HepG2 (cell line): ENCODE data around the gene TYMP. TPM values are rescaled to one million over a fixed set of nuclear protein-coding genes. Genes with fewer than 3 reads are reported as not detected.

Source experiments
- ELF4 ChIP-seq: sonication (generic); formaldehyde crosslinking; IDR thresholded peaks from 2 replicates; pipeline ENCODE4 v1.5.0; 2020; ENCODE audit warnings: missing genetic modification reagents, mild to moderate bottlenecking, moderate library complexity, borderline replicate concordance
- GLI4 ChIP-seq: sonication (generic); formaldehyde crosslinking; IDR thresholded peaks from 2 replicates; pipeline ENCODE4 v1.5.1; 2020; ENCODE audit warnings: missing genetic modification reagents, mild to moderate bottlenecking, moderate library complexity, borderline replicate concordance
- LCORL ChIP-seq, 2 experiments: fragments of 450-650 bp in 1 of 2; sonication (generic) in 1 of 2; formaldehyde crosslinking in 1 of 2; IDR thresholded peaks; 2 replicates each; pipeline versions ENCODE4 v1.5.0 to v1.6.1; 2017 to 2020; ENCODE audit warnings: antibody characterized with exemption in 1 of 2, missing genetic modification reagents in 1 of 2
- PRMT3 ChIP-seq: sonication (generic); formaldehyde crosslinking; IDR thresholded peaks from 2 replicates; pipeline ENCODE4 v1.8.1; 2022; ENCODE audit warnings: low read depth, mild to moderate bottlenecking, moderate library complexity, missing genetic modification reagents, borderline replicate concordance
- RXRB ChIP-seq: IDR thresholded peaks from 2 replicates; pipeline ENCODE4 v1.6.1; 2016; ENCODE audit warnings: borderline replicate concordance, missing genetic modification reagents, missing compliant biosample characterization
- SAP130 ChIP-seq: IDR thresholded peaks from 2 replicates; pipeline ENCODE4 v1.6.1; 2016; ENCODE audit warnings: low read depth
- SMYD3 ChIP-seq: sonication (generic); formaldehyde crosslinking; IDR thresholded peaks from 2 replicates; pipeline ENCODE4 v1.8.1; 2023; ENCODE audit warnings: mild to moderate bottlenecking, missing genetic modification reagents
- SSRP1 ChIP-seq: IDR thresholded peaks from 2 replicates; pipeline ENCODE4 v1.6.1; 2016; ENCODE audit warnings: control low read depth
- TOPORS ChIP-seq: sonication (generic); formaldehyde crosslinking; IDR thresholded peaks from 2 replicates; pipeline ENCODE4 v1.8.0; 2023; ENCODE audit warnings: mild to moderate bottlenecking, missing genetic modification reagents
- YY1 ChIP-seq: IDR thresholded peaks from 2 replicates; pipeline ENCODE4 v1.6.1; 2011; ENCODE audit warnings: low read length, low read depth, moderate library complexity, mild to moderate bottlenecking; ENCODE audit not compliant: insufficient read depth, insufficient replicate concordance
- ZNF138 ChIP-seq: sonication (generic); formaldehyde crosslinking; IDR thresholded peaks from 2 replicates; pipeline ENCODE4 v1.5.0; 2020; ENCODE audit warnings: mild to moderate bottlenecking, low read depth, missing genetic modification reagents
- polyA plus RNA-seq, 8 experiments: library from polyadenylated mRNA; depleted of rRNA in 3 of 8; stranded (reverse) in 7 of 8; unstranded in 1 of 8; fragments of >200 nt; fragmentation: Illumina TruSeq in 4 of 8; extraction: Trizol in 4 of 8; gene quantifications; 2 replicates each; pipeline versions ENCODE4 v1.2.1 to v1.2.3, GENCODE V29; 2011 to 2016; ENCODE audit warnings: low read depth in 4 of 8, missing spikeins in 1 of 8, mixed read lengths in 1 of 8; ENCODE audit not compliant: insufficient read depth in 1 of 8
- total RNA-seq, 5 experiments: library from RNA; depleted of rRNA; stranded (reverse); fragments of >200 nt; fragmentation: Illumina TruSeq; extraction: Trizol; gene quantifications; 2 replicates each; pipeline ENCODE4 v1.2.3, GENCODE V29; 2016; ENCODE audit warnings: low read depth in 1 of 5
- TF ChIP-seq, protein P1 (sequence below): sonication (generic); formaldehyde crosslinking; IDR thresholded peaks from 2 replicates; pipeline ENCODE4 v1.4.0; 2020; ENCODE audit warnings: missing genetic modification reagents
- TF ChIP-seq, protein P2 (sequence below): sonication (generic); IDR thresholded peaks from 2 replicates; pipeline ENCODE4 v1.6.1; 2016; ENCODE audit warnings: low read depth, borderline replicate concordance
- TF ChIP-seq, protein P3 (sequence below), 2 experiments: IDR thresholded peaks; 2 replicates each; pipeline ENCODE4 v1.6.1; 2011 to 2012; ENCODE audit warnings: low read length in 2 of 2, borderline replicate concordance in 1 of 2, low read depth in 1 of 2, mild to moderate bottlenecking in 1 of 2, moderate library complexity in 1 of 2
- TF ChIP-seq, protein P4 (sequence below): sonication (generic); formaldehyde crosslinking; IDR thresholded peaks from 2 replicates; pipeline ENCODE4 v1.5.0; 2020; ENCODE audit warnings: mild to moderate bottlenecking, missing genetic modification reagents, moderate library complexity
- TF ChIP-seq, protein P5 (sequence below): sonication (generic); formaldehyde crosslinking; conservative IDR thresholded peaks from 2 replicates; pipeline ENCODE4 v1.4.0; 2020; ENCODE audit warnings: mild to moderate bottlenecking, missing genetic modification reagents, moderate library complexity

Gene TYMP
- total and polyA plus RNA-seq, 2 of the 13 experiments (the other 11 are each of a cell fraction or from before 2014, with no cell fraction given) = 3.9 to 4.3 TPM

DNA sequence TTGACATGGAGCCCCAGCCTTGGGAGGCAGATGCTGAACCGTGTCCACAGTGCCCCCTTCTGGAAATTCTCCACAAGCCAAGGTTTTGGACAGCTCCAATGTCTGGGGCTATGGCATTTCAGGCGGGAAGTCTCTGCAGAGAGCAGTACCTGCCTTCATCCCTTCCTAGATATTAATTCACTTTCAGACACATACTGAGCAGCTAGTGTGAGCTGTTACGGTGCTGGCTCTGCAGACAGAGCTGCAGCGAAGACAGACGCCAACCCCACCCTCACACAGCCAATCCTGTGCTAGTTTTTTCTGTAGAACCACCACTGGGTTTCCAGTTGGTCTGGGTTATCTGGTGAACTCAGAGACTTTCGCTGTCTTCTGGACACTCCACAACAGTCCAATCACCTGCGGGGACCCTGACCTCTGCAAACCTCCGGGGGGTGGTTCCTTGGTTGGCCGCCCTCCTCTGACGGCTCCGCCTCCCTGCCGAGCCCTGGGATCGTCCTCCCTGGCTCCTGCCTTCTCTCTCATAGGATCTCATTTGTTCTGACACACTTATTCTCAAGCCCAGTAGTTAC lies 31.4 kb downstream of the TYMP start (continued):
- TF ChIP-seq, protein P1, sequence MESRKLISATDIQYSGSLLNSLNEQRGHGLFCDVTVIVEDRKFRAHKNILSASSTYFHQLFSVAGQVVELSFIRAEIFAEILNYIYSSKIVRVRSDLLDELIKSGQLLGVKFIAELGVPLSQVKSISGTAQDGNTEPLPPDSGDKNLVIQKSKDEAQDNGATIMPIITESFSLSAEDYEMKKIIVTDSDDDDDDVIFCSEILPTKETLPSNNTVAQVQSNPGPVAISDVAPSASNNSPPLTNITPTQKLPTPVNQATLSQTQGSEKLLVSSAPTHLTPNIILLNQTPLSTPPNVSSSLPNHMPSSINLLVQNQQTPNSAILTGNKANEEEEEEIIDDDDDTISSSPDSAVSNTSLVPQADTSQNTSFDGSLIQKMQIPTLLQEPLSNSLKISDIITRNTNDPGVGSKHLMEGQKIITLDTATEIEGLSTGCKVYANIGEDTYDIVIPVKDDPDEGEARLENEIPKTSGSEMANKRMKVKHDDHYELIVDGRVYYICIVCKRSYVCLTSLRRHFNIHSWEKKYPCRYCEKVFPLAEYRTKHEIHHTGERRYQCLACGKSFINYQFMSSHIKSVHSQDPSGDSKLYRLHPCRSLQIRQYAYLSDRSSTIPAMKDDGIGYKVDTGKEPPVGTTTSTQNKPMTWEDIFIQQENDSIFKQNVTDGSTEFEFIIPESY (CRISPR knock-in tag) = peak; percentile 43; the same call in 1 of the 2 replicates
- TF ChIP-seq RXRB (CRISPR knock-in tag) = 0 out of 2 replicates have a peak, but pooled peaks have one; percentile 19
- no peak for TF ChIP-seq ZNF138 (CRISPR knock-in tag)
- no peak for TF ChIP-seq ELF4 (CRISPR knock-in tag)
- TF ChIP-seq SSRP1 (CRISPR knock-in tag) = 0 out of 2 replicates have a peak, but pooled peaks have one; percentile 14
- TF ChIP-seq SAP130 (CRISPR knock-in tag) = peak; percentile 74
- no peak for TF ChIP-seq GLI4 (CRISPR knock-in tag)
- TF ChIP-seq PRMT3 (CRISPR knock-in tag) = no peak
- TF ChIP-seq, protein P2, sequence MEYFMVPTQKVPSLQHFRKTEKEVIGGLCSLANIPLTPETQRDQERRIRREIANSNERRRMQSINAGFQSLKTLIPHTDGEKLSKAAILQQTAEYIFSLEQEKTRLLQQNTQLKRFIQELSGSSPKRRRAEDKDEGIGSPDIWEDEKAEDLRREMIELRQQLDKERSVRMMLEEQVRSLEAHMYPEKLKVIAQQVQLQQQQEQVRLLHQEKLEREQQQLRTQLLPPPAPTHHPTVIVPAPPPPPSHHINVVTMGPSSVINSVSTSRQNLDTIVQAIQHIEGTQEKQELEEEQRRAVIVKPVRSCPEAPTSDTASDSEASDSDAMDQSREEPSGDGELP = no peak
- peak; percentile 17 for TF ChIP-seq YY1
- TF ChIP-seq TOPORS = 0 out of 2 replicates have a peak, but pooled peaks have one; percentile 57
- TF ChIP-seq, protein P3, sequence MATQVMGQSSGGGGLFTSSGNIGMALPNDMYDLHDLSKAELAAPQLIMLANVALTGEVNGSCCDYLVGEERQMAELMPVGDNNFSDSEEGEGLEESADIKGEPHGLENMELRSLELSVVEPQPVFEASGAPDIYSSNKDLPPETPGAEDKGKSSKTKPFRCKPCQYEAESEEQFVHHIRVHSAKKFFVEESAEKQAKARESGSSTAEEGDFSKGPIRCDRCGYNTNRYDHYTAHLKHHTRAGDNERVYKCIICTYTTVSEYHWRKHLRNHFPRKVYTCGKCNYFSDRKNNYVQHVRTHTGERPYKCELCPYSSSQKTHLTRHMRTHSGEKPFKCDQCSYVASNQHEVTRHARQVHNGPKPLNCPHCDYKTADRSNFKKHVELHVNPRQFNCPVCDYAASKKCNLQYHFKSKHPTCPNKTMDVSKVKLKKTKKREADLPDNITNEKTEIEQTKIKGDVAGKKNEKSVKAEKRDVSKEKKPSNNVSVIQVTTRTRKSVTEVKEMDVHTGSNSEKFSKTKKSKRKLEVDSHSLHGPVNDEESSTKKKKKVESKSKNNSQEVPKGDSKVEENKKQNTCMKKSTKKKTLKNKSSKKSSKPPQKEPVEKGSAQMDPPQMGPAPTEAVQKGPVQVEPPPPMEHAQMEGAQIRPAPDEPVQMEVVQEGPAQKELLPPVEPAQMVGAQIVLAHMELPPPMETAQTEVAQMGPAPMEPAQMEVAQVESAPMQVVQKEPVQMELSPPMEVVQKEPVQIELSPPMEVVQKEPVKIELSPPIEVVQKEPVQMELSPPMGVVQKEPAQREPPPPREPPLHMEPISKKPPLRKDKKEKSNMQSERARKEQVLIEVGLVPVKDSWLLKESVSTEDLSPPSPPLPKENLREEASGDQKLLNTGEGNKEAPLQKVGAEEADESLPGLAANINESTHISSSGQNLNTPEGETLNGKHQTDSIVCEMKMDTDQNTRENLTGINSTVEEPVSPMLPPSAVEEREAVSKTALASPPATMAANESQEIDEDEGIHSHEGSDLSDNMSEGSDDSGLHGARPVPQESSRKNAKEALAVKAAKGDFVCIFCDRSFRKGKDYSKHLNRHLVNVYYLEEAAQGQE (IDR thresholded peaks at IDR 0.05; ENCODE audit: borderline replicate concordance in 1 of 2, low read depth in 1 of 2, low read length in 2 of 2) = peak in 1 of 2 experiments; percentile 83
- TF ChIP-seq, protein P4, sequence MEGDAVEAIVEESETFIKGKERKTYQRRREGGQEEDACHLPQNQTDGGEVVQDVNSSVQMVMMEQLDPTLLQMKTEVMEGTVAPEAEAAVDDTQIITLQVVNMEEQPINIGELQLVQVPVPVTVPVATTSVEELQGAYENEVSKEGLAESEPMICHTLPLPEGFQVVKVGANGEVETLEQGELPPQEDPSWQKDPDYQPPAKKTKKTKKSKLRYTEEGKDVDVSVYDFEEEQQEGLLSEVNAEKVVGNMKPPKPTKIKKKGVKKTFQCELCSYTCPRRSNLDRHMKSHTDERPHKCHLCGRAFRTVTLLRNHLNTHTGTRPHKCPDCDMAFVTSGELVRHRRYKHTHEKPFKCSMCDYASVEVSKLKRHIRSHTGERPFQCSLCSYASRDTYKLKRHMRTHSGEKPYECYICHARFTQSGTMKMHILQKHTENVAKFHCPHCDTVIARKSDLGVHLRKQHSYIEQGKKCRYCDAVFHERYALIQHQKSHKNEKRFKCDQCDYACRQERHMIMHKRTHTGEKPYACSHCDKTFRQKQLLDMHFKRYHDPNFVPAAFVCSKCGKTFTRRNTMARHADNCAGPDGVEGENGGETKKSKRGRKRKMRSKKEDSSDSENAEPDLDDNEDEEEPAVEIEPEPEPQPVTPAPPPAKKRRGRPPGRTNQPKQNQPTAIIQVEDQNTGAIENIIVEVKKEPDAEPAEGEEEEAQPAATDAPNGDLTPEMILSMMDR (CRISPR knock-in tag) = peak; percentile 90
- no peak for TF ChIP-seq LCORL (IDR thresholded peaks at IDR 0.05)
- peak; percentile 80 for TF ChIP-seq LCORL (CRISPR knock-in tag; IDR thresholded peaks at IDR 0.05)
- TF ChIP-seq, protein P5, sequence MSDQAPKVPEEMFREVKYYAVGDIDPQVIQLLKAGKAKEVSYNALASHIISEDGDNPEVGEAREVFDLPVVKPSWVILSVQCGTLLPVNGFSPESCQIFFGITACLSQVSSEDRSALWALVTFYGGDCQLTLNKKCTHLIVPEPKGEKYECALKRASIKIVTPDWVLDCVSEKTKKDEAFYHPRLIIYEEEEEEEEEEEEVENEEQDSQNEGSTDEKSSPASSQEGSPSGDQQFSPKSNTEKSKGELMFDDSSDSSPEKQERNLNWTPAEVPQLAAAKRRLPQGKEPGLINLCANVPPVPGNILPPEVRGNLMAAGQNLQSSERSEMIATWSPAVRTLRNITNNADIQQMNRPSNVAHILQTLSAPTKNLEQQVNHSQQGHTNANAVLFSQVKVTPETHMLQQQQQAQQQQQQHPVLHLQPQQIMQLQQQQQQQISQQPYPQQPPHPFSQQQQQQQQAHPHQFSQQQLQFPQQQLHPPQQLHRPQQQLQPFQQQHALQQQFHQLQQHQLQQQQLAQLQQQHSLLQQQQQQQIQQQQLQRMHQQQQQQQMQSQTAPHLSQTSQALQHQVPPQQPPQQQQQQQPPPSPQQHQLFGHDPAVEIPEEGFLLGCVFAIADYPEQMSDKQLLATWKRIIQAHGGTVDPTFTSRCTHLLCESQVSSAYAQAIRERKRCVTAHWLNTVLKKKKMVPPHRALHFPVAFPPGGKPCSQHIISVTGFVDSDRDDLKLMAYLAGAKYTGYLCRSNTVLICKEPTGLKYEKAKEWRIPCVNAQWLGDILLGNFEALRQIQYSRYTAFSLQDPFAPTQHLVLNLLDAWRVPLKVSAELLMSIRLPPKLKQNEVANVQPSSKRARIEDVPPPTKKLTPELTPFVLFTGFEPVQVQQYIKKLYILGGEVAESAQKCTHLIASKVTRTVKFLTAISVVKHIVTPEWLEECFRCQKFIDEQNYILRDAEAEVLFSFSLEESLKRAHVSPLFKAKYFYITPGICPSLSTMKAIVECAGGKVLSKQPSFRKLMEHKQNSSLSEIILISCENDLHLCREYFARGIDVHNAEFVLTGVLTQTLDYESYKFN = peak; percentile 51
- 0 out of 2 replicates have a peak, but pooled peaks have one; percentile 44 for TF ChIP-seq SMYD3 (CRISPR knock-in tag)
